GM18868 (cell line): ENCODE measurements around the gene MMS19.

Experiments used
- ATAC-seq: cut with Tn5 transposase; IDR thresholded peaks from one replicate; pipeline ENCODE4 v1.9.1; 2021; ENCODE audit warnings: mild to moderate bottlenecking, moderate library complexity; ENCODE audit not compliant: unreplicated experiment

The MMS19 gene

GRCh38 chr10:97525683-97526110 lies 27.5 kb upstream of the MMS19 start:
- ATAC-seq, result no peak

- no peak for ATAC-seq
Measured at GRCh38 chr10:97525086-97525485, 26.9 kb upstream of the MMS19 start.

GRCh38 chr10:97522937-97523336 lies 24.7 kb upstream of the MMS19 start:
- ATAC-seq, result no peak

GRCh38 chr10:97522071-97522470 lies 23.8 kb upstream of the MMS19 start:
- ATAC-seq, result no peak

- no peak for ATAC-seq
Measured at GRCh38 chr10:97520978-97521761, 22.9 kb upstream of the MMS19 start.

- ATAC-seq, result no peak
Measured at GRCh38 chr10:97520520-97520919, 22.3 kb upstream of the MMS19 start.

- no peak for ATAC-seq
Measured at GRCh38 chr10:97519342-97519741, 21.1 kb upstream of the MMS19 start.

GRCh38 chr10:97518301-97519043 lies 20.2 kb upstream of the MMS19 start:
- no peak for ATAC-seq

GRCh38 chr10:97517778-97518300 lies 19.6 kb upstream of the MMS19 start:
- ATAC-seq, result no peak

- ATAC-seq, result no peak
Measured at GRCh38 chr10:97517096-97517750, 19.0 kb upstream of the MMS19 start.

- ATAC-seq, result no peak
Measured at GRCh38 chr10:97515271-97515978, 17.2 kb upstream of the MMS19 start.

- no peak for ATAC-seq
Measured at GRCh38 chr10:97514344-97514743, 16.1 kb upstream of the MMS19 start.

GRCh38 chr10:97512993-97513392 lies 14.8 kb upstream of the MMS19 start:
- no peak for ATAC-seq

GRCh38 chr10:97511711-97512440 lies 13.7 kb upstream of the MMS19 start:
- ATAC-seq, result no peak

GRCh38 chr10:97510686-97511085 lies 12.5 kb upstream of the MMS19 start:
- no peak for ATAC-seq

- ATAC-seq, result no peak
Measured at GRCh38 chr10:97509120-97509680, 11.0 kb upstream of the MMS19 start.

GRCh38 chr10:97508342-97508741 lies 10.1 kb upstream of the MMS19 start:
- no peak for ATAC-seq

GRCh38 chr10:97506199-97506991 lies 8.2 kb upstream of the MMS19 start:
- ATAC-seq, result no peak

- no peak for ATAC-seq
Measured at GRCh38 chr10:97505152-97505551, 6.9 kb upstream of the MMS19 start.
